ENCODE results near the gene FAM111B. TPM values are rescaled to one million over a fixed set of nuclear protein-coding genes. Genes with fewer than 3 reads are reported as not detected.

The FAM111B gene
- total RNA-seq, 2 donors from 2014 or later = 20.0 to 23.1 TPM

DNA sequence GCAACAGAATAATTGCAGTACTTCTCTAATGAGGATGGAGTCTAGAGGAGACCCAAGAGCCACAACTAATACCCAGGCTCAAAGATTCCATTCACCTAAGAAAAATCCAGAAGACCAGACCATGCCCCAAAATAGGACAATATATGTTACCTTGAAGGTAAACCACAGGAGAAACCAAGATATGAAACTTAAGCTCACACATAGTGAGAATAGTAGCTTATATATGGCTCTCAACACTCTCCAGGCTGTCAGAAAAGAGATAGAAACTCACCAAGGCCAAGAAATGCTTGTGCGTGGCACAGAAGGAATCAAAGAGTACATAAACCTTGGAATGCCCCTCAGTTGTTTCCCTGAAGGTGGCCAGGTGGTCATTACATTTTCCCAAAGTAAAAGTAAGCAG is 44.7 kb downstream of the FAM111B start:
- no peak overlapping the region for H3K9ac ChIP-seq (ENCODE audit: extremely low read depth, low read length, poor library complexity, severe bottlenecking)
- no peaks in the 10 kb centered on the region for H3K4me1 ChIP-seq (ENCODE audit: control insufficient read depth, insufficient read depth, low read length)
- H3K27me3 ChIP-seq (ENCODE audit: control insufficient read depth, insufficient read depth, low read length, poor library complexity, severe bottlenecking) = no peaks in the 10 kb centered on the region
- H3K9me3 Mint-ChIP-seq = no peaks in the 10 kb centered on the region
- no peaks in the 10 kb centered on the region for H3K4me1 Mint-ChIP-seq
- H3K4me3 Mint-ChIP-seq = no peak overlapping the region
- H3K4me3 ChIP-seq (ENCODE audit: low read length) = no peak overlapping the region
- no peak for DNase-seq
- 86 to 100% methylated on average over 1 of the region's 1 CpG for WGBS, 2 experiments (ENCODE audit: insufficient coverage in 1 of 2, insufficient read length in 1 of 2)
- H3K27ac Mint-ChIP-seq = no peak overlapping the region
- H3K27ac ChIP-seq (ENCODE audit: low read depth, low read length) = no peak overlapping the region
- H3K36me3 Mint-ChIP-seq (ENCODE audit: low read depth) = no peaks in the 10 kb centered on the region
- TF ChIP-seq, protein P1, sequence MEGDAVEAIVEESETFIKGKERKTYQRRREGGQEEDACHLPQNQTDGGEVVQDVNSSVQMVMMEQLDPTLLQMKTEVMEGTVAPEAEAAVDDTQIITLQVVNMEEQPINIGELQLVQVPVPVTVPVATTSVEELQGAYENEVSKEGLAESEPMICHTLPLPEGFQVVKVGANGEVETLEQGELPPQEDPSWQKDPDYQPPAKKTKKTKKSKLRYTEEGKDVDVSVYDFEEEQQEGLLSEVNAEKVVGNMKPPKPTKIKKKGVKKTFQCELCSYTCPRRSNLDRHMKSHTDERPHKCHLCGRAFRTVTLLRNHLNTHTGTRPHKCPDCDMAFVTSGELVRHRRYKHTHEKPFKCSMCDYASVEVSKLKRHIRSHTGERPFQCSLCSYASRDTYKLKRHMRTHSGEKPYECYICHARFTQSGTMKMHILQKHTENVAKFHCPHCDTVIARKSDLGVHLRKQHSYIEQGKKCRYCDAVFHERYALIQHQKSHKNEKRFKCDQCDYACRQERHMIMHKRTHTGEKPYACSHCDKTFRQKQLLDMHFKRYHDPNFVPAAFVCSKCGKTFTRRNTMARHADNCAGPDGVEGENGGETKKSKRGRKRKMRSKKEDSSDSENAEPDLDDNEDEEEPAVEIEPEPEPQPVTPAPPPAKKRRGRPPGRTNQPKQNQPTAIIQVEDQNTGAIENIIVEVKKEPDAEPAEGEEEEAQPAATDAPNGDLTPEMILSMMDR (conservative IDR thresholded peaks at IDR 0.05) = no peak
- H3K36me3 ChIP-seq (ENCODE audit: control insufficient read depth, insufficient read depth, low read length) = no peaks in the 10 kb centered on the region
- H3K9me3 ChIP-seq (ENCODE audit: control insufficient read depth, low read length) = no peaks in the 10 kb centered on the region
- no peaks in the 10 kb centered on the region for H3K27me3 Mint-ChIP-seq (ENCODE audit: insufficient read depth)

DNA sequence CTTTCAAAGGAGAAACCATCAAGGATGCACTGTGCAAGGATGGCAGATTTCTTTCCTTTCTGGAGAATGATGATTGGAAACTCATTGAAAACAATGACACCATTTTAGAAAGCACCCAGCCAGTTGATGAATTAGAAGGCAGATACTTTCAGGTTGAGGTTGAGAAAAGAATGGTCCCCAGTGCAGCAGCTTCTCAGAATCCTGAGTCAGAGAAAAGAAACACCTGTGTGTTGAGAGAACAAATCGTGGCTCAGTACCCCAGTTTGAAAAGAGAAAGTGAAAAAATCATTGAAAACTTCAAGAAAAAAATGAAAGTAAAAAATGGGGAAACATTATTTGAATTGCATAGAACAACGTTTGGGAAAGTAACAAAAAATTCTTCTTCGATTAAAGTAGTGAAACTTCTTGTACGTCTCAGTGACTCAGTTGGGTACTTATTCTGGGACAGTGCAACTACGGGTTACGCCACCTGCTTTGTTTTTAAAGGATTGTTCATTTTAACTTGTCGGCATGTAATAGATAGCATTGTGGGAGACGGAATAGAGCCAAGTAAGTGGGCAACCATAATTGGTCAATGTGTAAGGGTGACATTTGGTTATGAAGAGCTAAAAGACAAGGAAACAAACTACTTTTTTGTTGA is 45.4 kb downstream of the FAM111B start:
- H3K4me1 Mint-ChIP-seq = no peaks in the 10 kb centered on the region
- Histone ChIP-seq H3K4me1 (ENCODE audit: control insufficient read depth, insufficient read depth, low read length) (no peaks in the 10 kb centered on the region), H3K9me3 (ENCODE audit: control insufficient read depth, low read length) (no peaks in the 10 kb centered on the region), H3K36me3 (ENCODE audit: control insufficient read depth, insufficient read depth, low read length) (no peaks in the 10 kb centered on the region), H3K9ac (ENCODE audit: extremely low read depth, low read length, poor library complexity, severe bottlenecking) (no peak overlapping the region), H3K27ac (ENCODE audit: low read depth, low read length) (no peak overlapping the region), H3K4me3 (ENCODE audit: low read length) (no peak overlapping the region), H3K27me3 (ENCODE audit: control insufficient read depth, insufficient read depth, low read length, poor library complexity, severe bottlenecking) (no peaks in the 10 kb centered on the region)
- 93 to 98% methylated on average over 5 to 8 of the region's 8 CpGs for WGBS, 2 experiments (ENCODE audit: insufficient coverage in 1 of 2, insufficient read length in 1 of 2)
- H3K36me3 Mint-ChIP-seq (ENCODE audit: low read depth) = no peaks in the 10 kb centered on the region
- DNase-seq = no peak
- TF ChIP-seq, protein P1 (conservative IDR thresholded peaks at IDR 0.05) = no peak
- H3K27ac Mint-ChIP-seq = no peak overlapping the region
- no peaks in the 10 kb centered on the region for H3K27me3 Mint-ChIP-seq (ENCODE audit: insufficient read depth)
- H3K4me3 Mint-ChIP-seq = no peak overlapping the region
- H3K9me3 Mint-ChIP-seq = no peaks in the 10 kb centered on the region

DNA sequence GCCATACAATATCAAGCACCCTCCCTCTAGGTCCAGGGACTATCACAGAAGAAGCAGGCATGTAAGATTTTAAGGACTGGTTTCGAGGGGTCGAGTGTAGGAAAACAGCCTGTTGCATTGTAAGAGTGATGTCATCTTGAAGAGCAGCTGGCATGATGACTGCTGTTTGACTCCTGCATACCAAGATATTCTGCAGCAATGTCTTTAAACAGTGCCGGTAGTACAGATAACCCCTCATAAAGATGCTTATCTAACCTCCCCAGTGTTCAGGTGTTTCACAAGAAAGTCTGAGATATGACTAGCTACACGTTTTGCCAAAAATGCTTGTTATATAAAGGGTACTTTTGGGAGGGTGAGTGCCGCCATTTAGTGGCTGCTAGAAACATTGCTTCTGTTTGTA is 47.6 kb downstream of the FAM111B start:
- TF ChIP-seq, protein P1 (conservative IDR thresholded peaks at IDR 0.05) = no peak
- no peaks in the 10 kb centered on the region for H3K27me3 ChIP-seq (ENCODE audit: control insufficient read depth, insufficient read depth, low read length, poor library complexity, severe bottlenecking)
- no peak for DNase-seq
- Mint-ChIP-seq H3K4me1 (no peaks in the 10 kb centered on the region), H3K36me3 (ENCODE audit: low read depth) (no peaks in the 10 kb centered on the region), H3K27me3 (ENCODE audit: insufficient read depth) (no peaks in the 10 kb centered on the region), H3K4me3 (no peak overlapping the region), H3K27ac (no peak overlapping the region), H3K9me3 (no peaks in the 10 kb centered on the region)
- no peak overlapping the region for H3K27ac ChIP-seq (ENCODE audit: low read depth, low read length)
- H3K9ac ChIP-seq (ENCODE audit: extremely low read depth, low read length, poor library complexity, severe bottlenecking) = no peak overlapping the region
- H3K4me3 ChIP-seq (ENCODE audit: low read length) = no peak overlapping the region
- H3K4me1 ChIP-seq (ENCODE audit: control insufficient read depth, insufficient read depth, low read length) = no peaks in the 10 kb centered on the region
- no peaks in the 10 kb centered on the region for H3K9me3 ChIP-seq (ENCODE audit: control insufficient read depth, low read length)
- H3K36me3 ChIP-seq (ENCODE audit: control insufficient read depth, insufficient read depth, low read length) = no peaks in the 10 kb centered on the region
- WGBS, 2 experiments (ENCODE audit: insufficient coverage in 1 of 2, insufficient read length in 1 of 2) = 86 to 95% methylated on average over 5 of the region's 5 CpGs

All from endodermal cell (in vitro differentiated cells).